Small intestine (tissue), 7 donors: ENCODE data around the gene LMO2. TPM values are rescaled to one million over a fixed set of nuclear protein-coding genes. Genes with fewer than 3 reads are reported as not detected.

ENCODE experiments used
- DNase-seq, 2 donors: peaks; one replicate each; pipeline versions ENCODE4 v3.0.0 to v3.0.0-alpha.2; 2013
- FAIRE-seq: peaks from 2 replicates; lab custom pipeline; 2012; peaks lifted over from hg19 to GRCh38; lab: Jason Lieb, UNC
- H3K27ac ChIP-seq, 3 donors: one replicate each; pipeline ENCODE4 v1.5.1; 2013; ENCODE audit warnings: low read length in 2 of 3, mild to moderate bottlenecking in 2 of 3, control low read depth in 1 of 3, inconsistent platforms in 1 of 3, low read depth in 1 of 3, moderate library complexity in 1 of 3
- H3K27me3 ChIP-seq, 3 donors: one replicate each; pipeline ENCODE4 v1.6.1; 2013; ENCODE audit warnings: low read length in 3 of 3, inconsistent platforms in 1 of 3; ENCODE audit not compliant: control insufficient read depth in 3 of 3, insufficient read depth in 3 of 3
- H3K36me3 ChIP-seq, 3 donors: one replicate each; pipeline ENCODE4 v1.6.1; 2013; ENCODE audit warnings: low read length in 3 of 3, inconsistent platforms in 1 of 3, low read depth in 1 of 3, mild to moderate bottlenecking in 1 of 3, moderate library complexity in 1 of 3; ENCODE audit not compliant: control insufficient read depth in 3 of 3, insufficient read depth in 2 of 3
- H3K4me1 ChIP-seq, 3 donors: one replicate each; pipeline ENCODE4 v1.6.1; 2013; ENCODE audit warnings: low read length in 2 of 3, inconsistent platforms in 1 of 3, low read depth in 1 of 3, mild to moderate bottlenecking in 1 of 3, moderate library complexity in 1 of 3; ENCODE audit not compliant: control insufficient read depth in 3 of 3, insufficient read depth in 2 of 3
- H3K4me3 ChIP-seq, 3 donors: one replicate each; pipeline ENCODE4 v1.5.1; 2013; ENCODE audit warnings: low read length in 3 of 3, control low read depth in 1 of 3, inconsistent platforms in 1 of 3, low read depth in 1 of 3, mild to moderate bottlenecking in 1 of 3, moderate library complexity in 1 of 3
- H3K9me3 ChIP-seq, 2 donors: one replicate each; pipeline ENCODE4 v1.6.1; 2013; ENCODE audit warnings: low read depth in 1 of 2, low read length in 1 of 2; ENCODE audit not compliant: control insufficient read depth in 2 of 2, insufficient read depth in 1 of 2
- WGBS, 3 donors: extraction: QIAGEN DNeasy Blood & Tissue Kit; methylation state at CpG; one replicate each; pipeline ENCODE4 v1.1.7; 2013; 5-methylcytosine and 5-hydroxymethylcytosine counted together
- polyA plus RNA-seq, 4 donors: library from polyadenylated mRNA; stranded (reverse) in 3 of 4; unstranded in 1 of 4; fragments of 200-250 nt in 3 of 4; fragments of 120-200 nt in 1 of 4; gene quantifications; one replicate each; pipeline versions ENCODE4 v1.2.1 to v1.2.3, GENCODE V29; 2013
- donor health status: healthy with polysubstance abuse.
- donor health status: control.
- donor health status: control.
- donor health status: Bipolar disorder and iron deficiency.
- donor health status: healthy.

LMO2 gene
- polyA plus RNA-seq, 4 donors: 2.5 to 27.5 (median 8.8) TPM

DNA sequence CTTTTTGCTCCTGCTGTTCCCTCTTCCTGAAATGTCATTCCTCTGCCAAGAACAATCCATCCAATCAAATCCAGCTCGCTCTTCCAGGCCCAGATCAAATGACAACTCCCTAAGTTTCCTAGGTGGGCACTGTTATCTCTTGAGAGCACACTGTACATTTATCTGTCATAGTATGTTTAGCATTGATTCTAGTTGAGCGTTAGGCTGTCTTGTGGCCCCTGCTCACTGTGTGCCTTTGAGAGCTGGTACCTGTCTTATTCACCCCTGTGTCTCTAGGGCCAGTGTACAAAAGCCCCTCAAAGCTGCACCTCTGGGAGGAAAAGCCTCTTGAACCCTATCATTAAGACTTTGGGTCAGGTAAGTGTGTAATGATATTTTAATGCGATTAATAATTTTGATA, 7.1 kb upstream of the LMO2 start:
- 82 to 93% (median 92%) methylated on average over 3 of the region's 3 CpGs for WGBS, 3 donors
- no peak for FAIRE-seq

DNA sequence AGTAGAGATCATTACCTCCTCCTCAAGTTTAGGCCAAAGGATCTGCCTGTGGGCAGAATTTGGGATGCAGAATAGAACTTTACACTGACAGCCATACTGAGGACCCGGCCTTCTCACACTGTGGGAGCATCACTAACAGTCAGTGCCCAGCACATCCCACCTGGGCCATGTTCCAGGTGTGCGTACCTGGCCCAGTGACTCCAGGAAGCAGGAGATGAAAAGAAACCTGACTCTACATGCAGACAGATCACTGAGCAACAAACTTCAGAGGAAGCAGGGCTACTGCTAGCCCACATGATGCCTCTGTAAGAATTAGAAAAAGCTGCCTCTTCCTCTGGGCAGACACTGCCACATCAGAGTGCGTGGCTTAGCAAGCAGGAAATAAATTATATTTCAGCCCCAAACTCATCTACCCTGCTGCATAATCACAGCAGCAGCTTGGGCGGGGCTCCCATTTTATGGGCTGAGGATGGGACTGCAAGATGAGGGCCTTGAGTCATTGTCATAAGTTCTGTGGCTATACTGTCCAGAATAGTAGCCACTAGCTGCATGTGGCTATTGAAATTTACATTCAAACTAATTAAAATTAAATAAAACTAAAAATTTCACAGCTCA, 6.0 kb upstream of the LMO2 start:
- FAIRE-seq (no peak), DNase-seq (no peak)
- no peak overlapping the region for H3K27ac ChIP-seq
- H3K36me3 ChIP-seq: no peaks in the 10 kb centered on the region
- H3K4me1 ChIP-seq: no peaks in the 10 kb centered on the region
- H3K9me3 ChIP-seq: no peaks in the 10 kb centered on the region
- 78 to 80% (median 79%) methylated on average over 4 of the region's 4 CpGs for WGBS, 3 donors
- H3K27me3 ChIP-seq: peaks cover 0 to 4% (median 0%) of the 10 kb centered on the region in 3 donors
- no peak overlapping the region for H3K4me3 ChIP-seq

More for the DNA sequence above, 7.1 kb upstream of the LMO2 start:
- Histone ChIP-seq H3K4me3 (no peak overlapping the region), H3K9me3 (no peaks in the 10 kb centered on the region), H3K36me3 (no peaks in the 10 kb centered on the region), H3K27ac (peak overlapping the region in 1 of 3 donors; percentile 38), H3K27me3 (peaks cover 0 to 4% (median 0%) of the 10 kb centered on the region in 3 donors), H3K4me1 (no peaks in the 10 kb centered on the region)
- DNase-seq: no peak

DNA sequence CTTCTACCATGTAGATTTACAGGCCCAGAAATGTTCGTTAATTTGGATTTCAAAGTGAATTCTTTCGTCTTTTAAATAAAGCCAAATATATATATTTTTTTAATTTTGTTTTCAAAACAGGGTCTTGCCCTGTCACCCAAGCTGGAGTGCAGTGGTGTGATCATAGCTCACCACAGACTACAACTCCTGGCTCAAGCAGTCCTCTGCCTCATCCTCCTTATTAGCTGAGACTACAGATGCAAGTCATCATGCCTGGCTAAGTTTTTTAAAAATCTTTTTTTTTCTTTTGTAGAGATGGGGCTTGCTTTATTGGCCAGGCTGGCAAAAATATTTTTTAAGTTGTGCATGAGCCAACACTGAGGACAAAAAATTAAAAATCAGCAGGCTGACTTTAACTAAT, 5.0 kb upstream of the LMO2 start:
- Histone ChIP-seq H3K27me3 (peaks cover 0 to 4% (median 0%) of the 10 kb centered on the region in 3 donors), H3K27ac (no peak overlapping the region), H3K9me3 (no peaks in the 10 kb centered on the region), H3K36me3 (no peaks in the 10 kb centered on the region), H3K4me1 (no peaks in the 10 kb centered on the region), H3K4me3 (no peak overlapping the region)
- 92 to 99% (median 94%) methylated on average over 2 of the region's 2 CpGs for WGBS, 3 donors
- no peak for DNase-seq
- FAIRE-seq: no peak

- no peak overlapping the region for H3K27ac ChIP-seq
- H3K4me1 ChIP-seq: peaks cover 0 to 5% (median 0%) of the 10 kb centered on the region in 3 donors
- H3K4me3 ChIP-seq: no peak overlapping the region
- DNase-seq: no peak
- no peaks in the 10 kb centered on the region for H3K9me3 ChIP-seq
- H3K27me3 ChIP-seq: peaks cover 0 to 4% (median 0%) of the 10 kb centered on the region in 3 donors
- WGBS, 3 donors: 88 to 96% (median 90%) methylated on average over 2 of the region's 2 CpGs
- FAIRE-seq: no peak
- H3K36me3 ChIP-seq: no peaks in the 10 kb centered on the region
These were observed 3.9 kb upstream of the LMO2 start for GRCh38 chr11:33895752-33896137.

DNA sequence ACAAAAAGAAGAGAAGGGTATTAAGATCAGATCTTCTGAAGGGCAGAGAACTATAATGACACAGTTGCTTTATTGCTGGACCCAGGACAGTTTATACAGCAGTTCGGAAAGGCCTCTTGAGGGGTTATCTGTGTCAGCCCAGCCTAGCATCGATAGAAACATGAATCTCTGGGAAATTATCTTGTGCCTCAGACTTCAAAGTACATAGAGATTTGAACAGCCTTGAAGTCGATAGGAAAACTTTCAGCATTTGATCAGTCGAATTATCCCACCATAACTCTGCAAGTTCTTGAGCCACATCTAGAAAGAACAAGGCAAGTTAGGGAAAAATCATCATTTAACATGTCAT, 2.5 kb upstream of the LMO2 start:
- no peak for FAIRE-seq
- 44 to 60% (median 57%) methylated on average over 4 of the region's 4 CpGs for WGBS, 3 donors
- Histone ChIP-seq H3K27ac (no peak overlapping the region), H3K36me3 (no peaks in the 10 kb centered on the region), H3K27me3 (no peaks in the 10 kb centered on the region), H3K4me1 (peaks cover 0 to 6% (median 0%) of the 10 kb centered on the region in 3 donors), H3K4me3 (no peak overlapping the region), H3K9me3 (no peaks in the 10 kb centered on the region)
- no peak for DNase-seq

DNA sequence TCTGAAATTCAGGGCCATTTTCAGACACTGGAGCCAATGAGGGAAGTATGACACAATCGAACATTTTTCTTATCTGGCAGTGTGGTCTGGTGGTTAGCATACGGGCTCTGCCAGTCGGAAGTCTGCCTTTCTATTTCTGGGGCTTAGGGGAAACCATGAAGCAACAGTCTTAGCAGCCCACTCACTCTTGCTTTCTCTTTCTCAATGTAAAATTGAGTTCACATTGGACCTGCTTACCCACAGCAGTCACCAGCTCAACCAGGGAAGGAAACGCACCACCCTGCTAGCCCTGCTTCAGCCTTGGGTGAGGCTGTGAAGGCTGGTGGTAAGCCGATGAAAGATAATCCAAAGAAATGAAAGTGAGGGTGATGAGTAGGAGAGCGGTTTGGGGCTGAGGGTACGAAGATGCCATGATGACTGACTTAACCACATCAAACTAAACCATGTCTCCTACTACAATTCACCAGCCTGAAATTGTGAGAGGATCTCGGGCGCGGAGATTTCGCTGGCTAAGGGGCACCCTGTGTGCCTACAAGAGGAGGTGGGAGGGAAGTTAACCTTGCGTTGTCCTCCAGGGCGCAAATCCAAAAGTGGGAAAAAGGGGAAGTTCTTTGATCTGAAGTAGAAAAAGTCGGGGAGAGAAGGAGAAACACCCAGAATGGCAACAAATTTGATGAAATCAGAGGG, 2.0 kb upstream of the LMO2 start:
- Histone ChIP-seq H3K27me3 (no peaks in the 10 kb centered on the region), H3K4me3 (no peak overlapping the region), H3K27ac (no peak overlapping the region), H3K4me1 (peaks cover 0 to 6% (median 0%) of the 10 kb centered on the region in 3 donors), H3K9me3 (no peaks in the 10 kb centered on the region), H3K36me3 (no peaks in the 10 kb centered on the region)
- DNase-seq: no peak
- WGBS, 3 donors: 61 to 73% (median 63%) methylated on average over 14 of the region's 14 CpGs
- FAIRE-seq: no peak

DNA sequence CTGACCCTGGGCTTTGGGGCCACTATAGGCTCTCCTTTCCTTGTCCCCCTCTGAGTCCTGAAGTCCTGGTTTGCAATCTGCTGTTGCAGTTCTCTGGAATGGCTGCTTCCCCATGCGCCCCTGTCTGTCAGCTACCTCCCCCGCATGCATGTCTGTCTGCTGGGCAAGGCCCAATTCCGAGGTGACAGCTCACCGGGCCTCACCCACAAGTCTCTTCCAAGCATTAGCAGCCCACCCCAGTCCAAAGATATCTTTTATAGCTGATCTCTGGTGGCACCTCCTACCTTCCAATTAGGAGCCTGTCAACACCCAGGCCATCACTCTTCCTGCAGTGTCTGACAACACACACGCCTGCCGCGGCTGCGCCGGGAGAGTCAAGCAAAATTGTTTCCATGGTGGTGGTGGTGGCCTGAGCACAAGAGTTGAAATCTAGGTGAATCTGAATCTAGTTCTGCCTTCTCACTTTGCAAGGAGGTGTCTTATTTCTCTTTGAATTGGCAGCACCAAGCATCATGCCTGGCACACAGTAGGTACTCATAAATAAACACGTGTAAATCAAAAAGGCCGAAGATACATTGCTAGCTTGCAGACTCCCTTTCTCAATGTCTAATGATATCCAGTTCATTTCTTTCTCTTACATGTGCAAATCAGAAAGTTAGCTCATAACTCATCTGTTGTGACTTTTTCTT, 1.2 kb upstream of the LMO2 start:
- 79 to 92% (median 83%) methylated on average over 11 of the region's 11 CpGs for WGBS, 3 donors
- no peak for FAIRE-seq
- no peak overlapping the region for H3K27ac ChIP-seq

GRCh38 chr11:33889821-33890378, 2.0 kb downstream of the LMO2 start:
- WGBS, 3 donors: 91 to 95% (median 94%) methylated on average over 3 of the region's 3 CpGs
- Histone ChIP-seq H3K27ac (no peak overlapping the region), H3K27me3 (peaks cover 0 to 2% (median 0%) of the 10 kb centered on the region in 3 donors), H3K36me3 (no peaks in the 10 kb centered on the region), H3K4me1 (peaks cover 0 to 6% (median 0%) of the 10 kb centered on the region in 3 donors), H3K4me3 (no peak overlapping the region), H3K9me3 (no peaks in the 10 kb centered on the region)
- DNase-seq (no peak), FAIRE-seq (no peak)

More for the DNA sequence above, 1.2 kb upstream of the LMO2 start:
- Histone ChIP-seq H3K36me3 (no peaks in the 10 kb centered on the region), H3K9me3 (no peaks in the 10 kb centered on the region), H3K4me1 (peaks cover 0 to 6% (median 0%) of the 10 kb centered on the region in 3 donors), H3K27me3 (peaks cover 0 to under 1% (median 0%) of the 10 kb centered on the region in 3 donors), H3K4me3 (no peak overlapping the region)
- DNase-seq: no peak
